Stomach (tissue), 9 donors: ENCODE results near the gene PINK1. TPM values are rescaled to one million over a fixed set of nuclear protein-coding genes. Genes with fewer than 3 reads are reported as not detected.

ENCODE experiments used
- DNase-seq, 2 donors: peaks; one replicate each; pipeline versions ENCODE4 v3.0.0 to v3.0.0-alpha.2; 2013 to 2019
- H3K27ac ChIP-seq, 5 donors: fragments of 200-600 bp in 4 of 5; sonication (generic) in 4 of 5; one replicate each; pipeline ENCODE4 v1.5.1; 2013 to 2019; ENCODE audit warnings: mild to moderate bottlenecking in 1 of 5, moderate library complexity in 1 of 5
- H3K27me3 ChIP-seq, 3 donors: fragments of 200-600 bp; sonication (generic); one replicate each; pipeline ENCODE4 v1.5.1; 2017 to 2019; ENCODE audit warnings: mixed run types in 1 of 3
- H3K36me3 ChIP-seq, 4 donors: fragments of 200-600 bp; sonication (generic); 1 replicate in 3 of 4; 2 replicates in 1 of 4; pipeline ENCODE4 v1.5.1; 2016 to 2019
- H3K4me1 ChIP-seq, 4 donors: fragments of 200-600 bp; sonication (generic); one replicate each; pipeline ENCODE4 v1.5.1; 2016 to 2019
- H3K4me3 ChIP-seq, 4 donors: fragments of 200-600 bp; sonication (generic) in 3 of 4; one replicate each; pipeline ENCODE4 v1.5.1; 2016 to 2019; ENCODE audit warnings: mild to moderate bottlenecking in 1 of 4
- H3K9me3 ChIP-seq, 4 donors: fragments of 200-600 bp; sonication (generic); one replicate each; pipeline ENCODE4 v1.5.1; 2016 to 2019
- CTCF ChIP-seq, 7 experiments: fragments of 450-650 bp in 4 of 7; fragments of 200-600 bp in 3 of 7; sonication (generic) in 3 of 7; IDR thresholded peaks; one replicate each; pipeline ENCODE4 v1.5.1; 2016 to 2019; ENCODE audit warnings: antibody characterized with exemption in 7 of 7, control low read depth in 2 of 7, mild to moderate bottlenecking in 1 of 7
- EP300 ChIP-seq: sonication (generic); formaldehyde crosslinking; IDR thresholded peaks from one replicate; pipeline ENCODE4 v1.6.1; 2017; ENCODE audit warnings: antibody characterized with exemption
- POLR2A ChIP-seq, 4 donors: fragments of 450-650 bp; IDR thresholded peaks; one replicate each; pipeline ENCODE4 v1.6.1; 2016; ENCODE audit warnings: antibody characterized with exemption in 4 of 4, control low read depth in 2 of 4, mild to moderate bottlenecking in 1 of 4, moderate library complexity in 1 of 4
- POLR2AphosphoS5 ChIP-seq, 3 donors: sonication (generic); formaldehyde crosslinking; IDR thresholded peaks; one replicate each; pipeline ENCODE4 v1.6.1; 2016; ENCODE audit warnings: antibody characterized with exemption in 3 of 3
- WGBS, 5 donors: extraction: QIAGEN DNeasy Blood & Tissue Kit in 3 of 5; methylation state at CpG; one replicate each; pipeline versions ENCODE4 v1.1.5 to v1.1.7; 2013 to 2018; 5-methylcytosine and 5-hydroxymethylcytosine counted together
- intact Hi-C: fragments of 100-400 bp; cut with DNase I; formaldehyde crosslinking; loops from one replicate; pipeline ENCODE4 v1.15.1; 2023; ENCODE audit warnings: low total_unique reads
- polyA plus RNA-seq, 3 donors: library from polyadenylated mRNA; stranded (reverse); fragments of 200-250 nt; gene quantifications; one replicate each; pipeline ENCODE4 v1.2.3, GENCODE V29; 2013
- total RNA-seq, 5 donors: library from RNA; depleted of rRNA; stranded (reverse); fragments of >200 nt; gene quantifications; one replicate each; pipeline versions ENCODE4 v1.1.0 to v1.2.3, GENCODE V29; 2014 to 2016
- donor health status: healthy with polysubstance abuse.
- donor health status: Bipolar disorder and iron deficiency.
- donor health status: healthy.

The PINK1 gene
- total and polyA plus RNA-seq, 8 donors: 21.0 to 169 (median 53.8) TPM

DNA sequence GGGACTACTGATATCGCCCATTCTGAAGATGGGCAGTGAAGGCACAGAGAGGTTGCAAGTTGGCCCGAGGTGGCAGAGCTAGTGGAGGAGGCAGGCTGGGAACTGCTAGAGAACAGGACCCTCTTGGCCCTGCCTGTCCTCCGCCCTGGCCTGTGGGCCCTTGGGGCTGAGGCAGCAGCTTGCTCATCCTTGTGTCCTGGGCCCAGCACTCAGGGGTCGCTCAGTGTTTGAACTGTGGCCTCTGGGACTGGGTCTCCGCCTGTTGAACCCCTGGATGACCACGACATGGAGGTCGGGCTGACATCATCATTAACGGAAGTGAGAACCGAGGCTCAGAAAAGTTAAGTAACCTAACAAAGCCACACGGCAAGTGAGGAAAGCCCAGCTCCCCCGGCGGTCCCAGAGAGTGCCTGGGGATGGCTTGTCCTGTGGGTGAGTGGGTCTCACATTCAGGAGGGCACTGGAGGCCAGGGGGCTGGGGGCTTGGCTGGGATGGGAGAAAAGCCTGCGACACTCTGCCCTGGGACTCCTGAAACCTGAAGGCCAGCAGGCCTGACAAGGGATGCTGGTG is 50.9 kb downstream of the PINK1 start:
- H3K27me3 ChIP-seq: no peaks in the 10 kb centered on the region
- no peak for DNase-seq
- peak overlapping the region; percentile 43 to 72 (median 66) for H3K27ac ChIP-seq
- no peaks in the 10 kb centered on the region for H3K4me1 ChIP-seq
- intact Hi-C loops: no loop called here
- no peaks in the 10 kb centered on the region for H3K36me3 ChIP-seq
- 76 to 83% (median 79%) methylated on average over 10 to 13 of the region's 13 CpGs for WGBS, 5 donors
- TF ChIP-seq POLR2AphosphoS5 (IDR thresholded peaks at IDR 0.05): no peak
- TF ChIP-seq EP300: no peak
- TF ChIP-seq CTCF (IDR thresholded peaks at IDR 0.05): no peak
- no peak for TF ChIP-seq POLR2A (IDR thresholded peaks at IDR 0.05)
- H3K9me3 ChIP-seq: no peaks in the 10 kb centered on the region
- no peak overlapping the region for H3K4me3 ChIP-seq

DNA sequence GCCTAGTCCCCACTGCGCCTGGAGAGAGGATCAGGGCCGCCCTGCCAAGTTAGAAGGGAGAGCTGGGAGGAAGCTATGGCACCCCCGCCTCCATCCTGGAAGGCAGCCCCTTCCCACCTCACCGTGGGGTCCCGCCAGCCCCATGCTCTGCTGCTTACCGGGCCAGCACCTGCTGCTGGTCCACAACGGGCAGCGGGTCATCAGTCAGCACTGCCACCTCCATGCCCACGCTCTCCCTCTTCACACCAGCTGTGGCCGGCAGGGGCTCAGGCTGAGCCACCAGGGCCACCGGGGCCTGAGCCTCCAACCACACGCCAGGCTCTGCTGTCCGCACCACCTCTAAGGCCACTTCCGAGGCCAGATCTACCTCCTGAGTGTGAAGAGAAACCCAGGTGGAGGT is 51.4 kb downstream of the PINK1 start:
- TF ChIP-seq POLR2A (IDR thresholded peaks at IDR 0.05): no peak
- no peak for TF ChIP-seq CTCF (IDR thresholded peaks at IDR 0.05)
- TF ChIP-seq EP300: no peak
- TF ChIP-seq POLR2AphosphoS5 (IDR thresholded peaks at IDR 0.05): no peak
- no peak for DNase-seq
- intact Hi-C loops: no loop called here
- Histone ChIP-seq H3K4me3 (peak overlapping the region; percentile 8 to 26 (median 16)), H3K27ac (peak overlapping the region; percentile 43 to 72 (median 66)), H3K27me3 (no peaks in the 10 kb centered on the region), H3K9me3 (no peaks in the 10 kb centered on the region), H3K4me1 (no peaks in the 10 kb centered on the region), H3K36me3 (no peaks in the 10 kb centered on the region)
- 75 to 89% (median 84%) methylated on average over 10 to 14 of the region's 14 CpGs for WGBS, 5 donors

GRCh38 chr1:20685099-20685662 is 51.9 kb downstream of the PINK1 start:
- no peaks in the 10 kb centered on the region for H3K9me3 ChIP-seq
- DNase-seq: peak in 1 of 2 donors; percentile 56

DNA sequence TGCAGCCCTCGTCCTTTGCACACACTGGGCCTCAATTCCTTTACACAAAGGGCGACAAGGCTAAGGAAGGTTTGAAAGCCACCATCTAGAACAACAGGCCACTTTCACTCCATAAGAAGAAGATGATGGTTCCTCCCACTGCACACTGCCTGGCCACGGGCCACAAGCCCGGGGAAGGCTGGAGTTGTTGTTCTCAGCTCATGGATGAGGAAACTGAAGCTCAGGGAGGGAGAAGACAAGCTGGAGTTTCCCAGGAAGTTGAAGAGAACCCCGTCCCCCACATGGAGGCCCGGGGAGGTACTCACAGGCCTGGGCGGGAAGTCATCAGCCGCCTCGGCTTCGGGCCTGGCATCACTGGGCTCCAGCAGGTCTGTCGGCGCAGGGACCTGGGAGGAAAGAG is 52.5 kb downstream of the PINK1 start:
- Histone ChIP-seq H3K27ac (peak overlapping the region in 4 of 5 donors; percentile 42 to 72 (median 64)), H3K4me1 (no peaks in the 10 kb centered on the region), H3K27me3 (no peaks in the 10 kb centered on the region), H3K36me3 (no peaks in the 10 kb centered on the region), H3K9me3 (no peaks in the 10 kb centered on the region), H3K4me3 (no peak overlapping the region)
- WGBS, 5 donors: 77 to 86% (median 80%) methylated on average over 10 to 12 of the region's 12 CpGs
- intact Hi-C loops: no loop called here
- DNase-seq: no peak
- TF ChIP-seq EP300: no peak
- TF ChIP-seq CTCF (IDR thresholded peaks at IDR 0.05): no peak
- TF ChIP-seq POLR2AphosphoS5 (IDR thresholded peaks at IDR 0.05): no peak
- no peak for TF ChIP-seq POLR2A (IDR thresholded peaks at IDR 0.05)

More at GRCh38 chr1:20685099-20685662, 51.9 kb downstream of the PINK1 start:
- 73 to 83% (median 79%) methylated on average over 20 to 21 of the region's 21 CpGs for WGBS, 5 donors
- no peaks in the 10 kb centered on the region for H3K36me3 ChIP-seq
- H3K27ac ChIP-seq: peak overlapping the region; percentile 43 to 72 (median 66)
- H3K4me1 ChIP-seq: no peaks in the 10 kb centered on the region
- H3K27me3 ChIP-seq: no peaks in the 10 kb centered on the region
- H3K4me3 ChIP-seq: peak overlapping the region; percentile 8 to 26 (median 16)
- intact Hi-C loops: no loop called here
- no peak for TF ChIP-seq CTCF (IDR thresholded peaks at IDR 0.05)
- no peak for TF ChIP-seq POLR2A (IDR thresholded peaks at IDR 0.05)
- no peak for TF ChIP-seq EP300
- no peak for TF ChIP-seq POLR2AphosphoS5 (IDR thresholded peaks at IDR 0.05)
